ENCODE data around the gene DDX1.

DDX1 gene

DNA sequence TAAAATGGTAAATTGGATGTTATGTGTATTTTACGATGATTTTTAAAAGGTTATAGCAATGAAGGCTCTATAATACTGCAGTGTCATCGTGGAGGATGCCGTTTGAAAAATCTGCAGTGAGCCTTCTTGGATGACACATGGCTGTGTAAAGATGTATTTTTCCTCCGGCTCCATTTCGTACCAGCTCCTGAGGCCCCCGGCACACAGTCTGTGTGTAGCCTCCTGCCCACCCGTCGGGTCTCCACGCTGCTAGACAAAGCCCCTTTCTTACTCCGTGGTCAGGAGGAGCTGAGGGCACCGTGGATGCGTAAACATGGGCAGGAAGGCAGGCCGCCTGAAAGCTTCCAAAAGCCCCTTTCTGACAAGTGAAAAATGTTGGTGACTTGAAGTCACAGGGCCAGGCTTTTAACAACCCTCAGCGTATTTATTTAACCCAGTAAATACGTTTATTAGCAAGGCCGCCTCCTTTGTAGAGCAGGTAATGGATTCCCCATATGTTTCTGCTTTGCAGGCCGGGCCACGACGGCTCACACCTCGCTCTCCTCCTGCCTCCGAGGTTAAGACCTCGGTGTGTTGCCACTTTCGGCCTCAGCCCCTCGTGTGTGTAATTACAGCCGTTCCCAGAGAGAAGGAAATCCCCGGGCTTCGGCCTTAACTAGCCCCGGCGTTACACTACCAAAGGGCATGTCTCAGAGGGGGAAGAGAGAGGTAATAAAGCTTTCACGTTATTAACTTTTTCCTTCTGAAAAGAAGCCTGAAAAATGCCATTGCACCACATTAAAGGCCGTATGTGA is 72.8 kb downstream of the DDX1 start:
- no peak for DNase-seq (ENCODE audit: low spot score)

- no peak for DNase-seq (ENCODE audit: low spot score)
These were observed 73.6 kb downstream of the DDX1 start for GRCh38 chr2:15665067-15665942.

DNA sequence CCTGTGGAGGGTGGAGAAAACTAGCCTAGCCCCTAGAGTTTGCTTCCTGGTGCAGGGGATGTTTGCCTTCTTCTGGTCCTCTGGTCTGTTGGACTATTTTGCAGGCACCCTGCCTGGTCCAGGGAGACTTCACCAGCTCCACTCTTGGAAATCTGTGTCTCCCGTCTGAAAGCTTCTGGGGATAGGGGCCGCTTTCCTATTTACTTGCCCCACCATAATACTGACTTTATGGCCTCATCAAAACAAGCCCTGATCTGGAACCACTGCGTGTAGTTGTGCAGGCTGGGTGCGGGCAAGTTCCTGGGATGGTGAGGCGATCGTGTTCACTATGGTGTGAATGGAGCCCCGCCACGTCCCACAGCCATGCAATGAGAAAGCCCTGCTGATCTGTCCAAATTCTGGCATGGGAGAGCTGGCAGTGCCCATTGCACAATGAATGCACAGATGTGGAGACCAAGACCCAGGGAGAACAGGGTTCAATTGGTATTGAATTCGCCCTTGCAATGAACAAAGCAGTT is 74.3 kb downstream of the DDX1 start:
- no peak for DNase-seq (ENCODE audit: low spot score)

DNA sequence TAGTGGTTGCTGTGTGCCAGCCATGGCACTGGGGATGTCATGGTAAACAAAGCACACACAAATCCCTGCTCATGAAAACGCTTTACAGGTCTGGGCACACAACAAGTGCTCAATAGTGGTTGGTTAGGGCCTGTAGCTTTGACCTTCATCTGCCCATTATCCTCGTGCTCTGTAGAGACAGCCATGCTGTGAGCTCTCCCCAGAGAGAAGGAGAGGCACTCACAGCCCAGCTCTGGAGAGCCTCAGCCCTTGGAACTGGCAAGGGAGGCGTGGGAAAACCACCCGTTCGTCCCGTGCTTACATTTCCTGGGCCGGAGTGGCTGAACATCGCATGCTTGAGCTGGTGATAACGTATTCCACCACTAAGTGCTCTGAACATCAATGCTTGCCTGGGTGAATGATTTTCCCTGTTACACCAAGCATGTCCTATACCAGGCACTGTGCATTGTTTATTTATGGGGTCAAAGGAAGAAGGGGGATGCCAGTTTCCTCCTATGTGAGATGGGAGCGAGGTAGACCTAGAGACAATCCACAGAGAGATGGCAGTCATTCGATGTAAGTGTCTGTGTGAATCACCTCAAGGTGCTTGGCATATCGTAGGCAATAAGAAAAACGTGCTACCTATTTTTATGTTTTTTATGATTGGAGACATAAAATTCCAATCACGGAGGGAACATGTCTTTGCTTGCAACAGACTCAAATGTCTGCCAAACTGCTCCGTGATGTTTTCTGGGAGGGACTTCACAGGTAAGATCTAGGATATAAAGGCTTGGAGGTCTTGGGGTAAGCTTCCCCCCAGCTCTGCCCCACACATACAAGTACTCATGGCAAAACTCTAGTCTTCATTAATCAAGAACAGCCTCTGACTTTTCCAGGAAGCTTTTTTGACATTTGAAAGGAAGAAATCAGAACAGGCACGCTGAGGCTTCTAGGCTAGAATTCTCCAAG is 75.5 kb downstream of the DDX1 start:
- DNase-seq (ENCODE audit: low spot score), result no peak

DNA sequence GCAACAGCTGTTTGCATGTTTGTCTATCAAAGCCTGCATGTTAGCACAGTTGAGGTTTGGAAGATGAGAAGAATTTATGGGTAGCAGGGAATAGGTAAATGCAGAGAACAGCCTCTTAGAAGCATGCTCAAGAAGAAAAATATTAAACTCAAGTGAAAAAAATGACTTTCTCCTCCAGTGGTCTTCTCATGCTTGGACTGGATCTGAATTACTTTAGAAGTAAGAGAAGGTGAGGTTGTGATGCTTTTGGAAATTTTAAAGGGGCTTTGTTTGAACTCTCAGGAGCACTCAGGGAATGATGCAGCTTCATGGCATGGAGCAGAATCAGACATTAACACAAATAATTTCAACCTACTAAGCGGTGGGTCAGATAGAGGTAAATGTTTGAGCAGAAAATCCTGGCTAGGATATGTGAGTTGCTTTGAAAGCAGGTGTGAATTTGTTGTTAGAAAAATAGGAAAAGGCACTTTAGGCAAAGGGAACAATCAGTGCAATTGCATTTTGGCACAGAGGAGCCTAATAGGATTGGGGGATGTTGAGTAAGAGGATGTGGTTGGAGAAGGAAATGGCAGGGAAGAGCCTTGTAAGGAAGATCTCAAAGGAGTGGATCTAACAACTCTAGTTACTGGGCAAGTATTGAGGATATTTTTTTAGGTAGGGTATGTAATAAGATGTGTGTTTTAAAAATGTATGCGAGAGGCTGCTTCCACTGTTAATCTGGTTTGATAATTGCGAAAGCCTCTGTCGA is 76.3 kb downstream of the DDX1 start:
- DNase-seq (ENCODE audit: low spot score), result no peak

- DNase-seq (ENCODE audit: low spot score), result no peak
These were observed 77.1 kb downstream of the DDX1 start for GRCh38 chr2:15668611-15669305.

- DNase-seq (ENCODE audit: low spot score), result no peak
These were observed 77.8 kb downstream of the DDX1 start for GRCh38 chr2:15669375-15669910.

- no peak for DNase-seq (ENCODE audit: low spot score)
These were observed 78.8 kb downstream of the DDX1 start for GRCh38 chr2:15670469-15670868.

DNA sequence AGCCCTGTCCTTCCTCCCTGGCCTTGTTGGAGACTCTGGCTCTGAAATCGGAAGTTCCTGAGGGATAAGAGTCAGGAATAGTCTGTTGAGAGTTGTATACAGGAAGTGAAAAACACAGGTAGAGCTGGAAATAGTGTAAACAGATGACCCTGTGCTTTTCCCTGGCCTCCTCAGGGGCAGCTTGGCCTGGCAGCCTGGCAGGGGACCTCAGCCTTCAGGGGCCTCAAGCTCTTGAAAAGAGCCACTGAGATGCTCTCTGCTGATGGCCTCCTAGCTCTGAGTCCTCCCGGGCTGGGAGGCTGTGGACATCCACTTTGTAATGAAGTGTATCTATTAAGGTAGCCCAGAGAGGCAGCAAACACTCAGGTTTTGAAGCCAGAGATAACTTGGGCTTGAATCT is 79.3 kb downstream of the DDX1 start:
- no peak for DNase-seq (ENCODE audit: low spot score)

GRCh38 chr2:15671409-15671808 is 79.7 kb downstream of the DDX1 start:
- DNase-seq (ENCODE audit: low spot score), result no peak

- DNase-seq (ENCODE audit: low spot score), result no peak
These were observed 80.5 kb downstream of the DDX1 start for GRCh38 chr2:15671842-15672815.

GRCh38 chr2:15672961-15673918 is 81.6 kb downstream of the DDX1 start:
- no peak for DNase-seq (ENCODE audit: low spot score)

- DNase-seq (ENCODE audit: low spot score), result no peak
These were observed 82.4 kb downstream of the DDX1 start for GRCh38 chr2:15673919-15674636.

GRCh38 chr2:15674637-15675455 is 83.2 kb downstream of the DDX1 start:
- no peak for DNase-seq (ENCODE audit: low spot score)

GRCh38 chr2:15675456-15676195 is 84.0 kb downstream of the DDX1 start:
- no peak for DNase-seq (ENCODE audit: low spot score)

Data from putamen (tissue), 1 donor.